GM21786 (cell line): ENCODE measurements around the gene TRIM67.
A peak's percentile ranks its signal among the peaks of the same experiment; 100 is the strongest.
"Not testable (repeated sequence)": the region's sequence is repeated elsewhere in the genome, so short reads cannot be mapped to it uniquely, and the experiment has no call there.

Experiments used
- ATAC-seq: cut with Tn5 transposase; IDR thresholded peaks from one replicate; pipeline ENCODE4 v1.9.1; 2021; ENCODE audit not compliant: unreplicated experiment

Gene TRIM67

DNA sequence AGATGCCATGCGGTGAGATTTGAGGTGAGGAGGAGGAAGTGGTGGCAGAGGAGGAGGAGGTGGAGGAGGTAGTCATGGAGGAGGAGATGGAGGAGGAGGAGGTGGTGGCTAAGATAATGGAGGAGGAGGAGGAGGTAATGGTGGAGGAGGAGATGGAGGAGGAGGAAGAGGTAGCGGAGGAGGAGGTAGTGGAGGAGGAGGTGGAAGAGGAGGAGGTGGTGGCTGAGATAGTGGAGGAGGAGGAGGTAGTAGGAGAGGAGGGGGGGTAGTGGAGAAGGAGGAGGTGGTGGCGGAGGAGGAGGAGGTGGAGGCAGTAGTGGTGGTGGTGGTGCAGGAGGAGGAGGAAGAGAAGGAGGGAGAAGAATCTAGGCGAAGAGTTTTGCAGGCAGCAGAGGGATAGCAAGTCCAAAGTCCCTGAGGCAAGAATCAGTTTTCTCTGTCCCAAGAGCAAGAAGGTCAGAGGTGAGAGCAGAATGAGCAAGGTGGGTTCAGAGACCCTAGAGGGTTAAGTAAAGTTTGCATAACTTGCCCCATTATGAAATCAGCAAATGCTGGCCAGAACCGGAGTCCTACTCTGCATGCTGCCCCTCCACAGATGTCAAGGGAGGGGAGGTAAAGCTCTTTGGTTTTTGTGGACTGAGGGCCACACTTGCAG lies 40.2 kb downstream of the TRIM67 start:
- no peak for ATAC-seq

DNA sequence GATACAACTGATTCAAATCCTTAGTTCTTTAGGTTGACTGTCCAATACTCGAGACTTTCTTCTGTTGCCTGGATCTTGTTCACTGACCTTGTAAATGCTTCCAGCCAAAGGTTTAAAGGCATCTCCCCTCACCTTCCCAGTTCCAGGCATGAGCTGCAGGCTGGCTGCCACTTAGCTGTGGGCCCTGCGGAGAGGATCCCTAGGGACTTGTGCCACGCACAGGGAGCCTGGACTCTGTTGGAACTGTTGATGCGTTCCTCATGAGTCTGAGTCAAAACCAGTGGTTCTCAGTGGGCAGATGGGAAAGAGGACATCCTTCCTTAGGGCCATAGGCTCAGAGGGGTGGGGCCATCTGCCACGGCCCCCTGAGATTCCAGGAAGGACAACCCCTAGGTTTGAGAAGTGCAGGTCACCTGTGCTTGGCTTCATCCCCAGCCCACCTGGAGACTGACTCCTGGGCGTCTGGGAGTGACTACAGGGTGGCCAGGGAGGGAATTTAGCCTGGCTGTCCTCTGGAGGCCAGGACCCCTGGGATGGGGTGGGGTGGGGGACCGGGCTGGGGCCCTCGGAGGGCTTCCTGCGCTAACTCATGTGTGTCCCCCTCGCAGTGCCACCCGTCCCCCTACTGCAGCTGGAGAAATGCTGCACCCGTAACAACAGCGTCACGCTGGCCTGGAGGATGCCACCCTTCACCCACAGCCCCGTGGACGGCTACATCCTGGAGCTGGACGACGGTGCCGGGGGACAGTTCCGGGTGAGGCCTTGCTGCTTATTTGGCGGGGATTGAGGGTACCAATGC lies 41.6 kb downstream of the TRIM67 start:
- no peak for ATAC-seq

DNA sequence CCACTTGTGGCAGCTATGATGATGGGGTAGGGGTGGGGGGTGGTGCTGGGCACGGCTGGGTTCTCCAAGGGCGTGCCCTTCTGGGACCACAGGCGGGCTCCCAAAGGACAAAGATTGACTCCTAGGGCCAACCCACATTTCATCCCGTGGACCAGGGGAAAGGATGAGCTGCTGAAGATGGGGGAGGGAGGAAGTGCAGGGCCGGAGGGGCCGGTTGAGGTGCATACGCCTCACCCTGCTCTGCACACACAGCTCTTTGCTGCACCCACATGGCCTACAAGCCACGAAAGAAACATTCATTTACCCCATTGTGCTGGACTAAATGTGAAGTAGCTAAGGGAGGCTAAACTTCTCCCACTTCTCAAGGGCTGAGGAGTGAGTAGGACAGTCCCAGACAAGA lies 45.0 kb downstream of the TRIM67 start:
- no peak for ATAC-seq

DNA sequence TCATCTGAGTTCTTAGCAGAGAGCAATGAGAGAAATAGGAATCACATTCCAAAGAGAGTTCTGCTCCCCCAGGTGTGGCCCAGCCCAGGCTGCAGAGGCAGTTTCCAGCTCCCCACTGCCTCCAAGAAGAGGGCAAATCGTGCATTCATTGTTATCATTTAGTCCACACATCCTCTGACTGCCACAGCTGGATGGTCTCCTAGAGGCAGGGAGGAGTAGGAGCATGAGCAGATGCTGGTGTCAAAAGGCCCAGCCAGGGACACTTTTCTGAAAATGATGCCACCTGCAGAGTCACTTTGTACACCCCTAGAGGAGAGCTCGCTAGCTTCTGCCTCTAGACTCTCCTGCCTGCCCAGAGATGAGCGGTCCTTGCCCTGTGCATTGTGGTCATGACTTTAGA lies 45.6 kb downstream of the TRIM67 start:
- ATAC-seq, result no peak

DNA sequence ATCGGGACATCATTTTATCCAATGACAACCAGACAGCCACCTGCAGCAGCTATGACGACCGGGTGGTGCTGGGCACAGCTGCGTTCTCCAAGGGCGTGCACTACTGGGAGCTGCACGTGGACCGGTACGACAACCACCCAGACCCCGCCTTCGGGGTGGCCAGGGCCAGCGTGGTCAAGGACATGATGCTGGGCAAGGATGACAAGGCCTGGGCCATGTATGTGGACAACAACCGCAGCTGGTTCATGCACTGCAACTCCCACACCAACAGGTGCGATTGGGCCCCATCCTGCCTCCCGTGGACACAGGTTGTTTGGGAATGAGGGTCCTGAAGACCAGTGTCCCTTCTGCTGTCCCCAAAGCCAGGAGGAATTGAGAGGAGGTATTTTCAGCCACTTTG lies 47.1 kb downstream of the TRIM67 start:
- no peak for ATAC-seq

DNA sequence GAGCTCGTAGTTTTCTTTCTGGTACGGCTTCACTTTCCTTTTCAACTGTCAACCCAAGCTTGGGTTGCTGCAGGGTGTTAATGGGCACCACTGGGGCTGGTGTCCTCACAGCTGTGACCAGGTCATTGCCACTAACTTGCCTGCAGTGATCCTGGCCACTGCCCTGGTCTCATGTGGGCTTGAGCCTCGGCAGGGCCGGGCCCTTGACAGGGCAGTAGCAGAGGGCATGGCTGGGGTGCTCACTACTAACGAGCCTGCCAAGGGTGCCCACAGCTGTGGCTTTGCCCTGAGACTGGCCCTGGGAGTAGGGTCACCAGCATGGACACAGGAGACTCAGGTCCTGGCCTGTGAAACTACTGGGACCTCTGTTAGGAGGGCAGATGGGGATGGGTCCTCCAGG lies 47.7 kb downstream of the TRIM67 start:
- ATAC-seq, result no peak

DNA sequence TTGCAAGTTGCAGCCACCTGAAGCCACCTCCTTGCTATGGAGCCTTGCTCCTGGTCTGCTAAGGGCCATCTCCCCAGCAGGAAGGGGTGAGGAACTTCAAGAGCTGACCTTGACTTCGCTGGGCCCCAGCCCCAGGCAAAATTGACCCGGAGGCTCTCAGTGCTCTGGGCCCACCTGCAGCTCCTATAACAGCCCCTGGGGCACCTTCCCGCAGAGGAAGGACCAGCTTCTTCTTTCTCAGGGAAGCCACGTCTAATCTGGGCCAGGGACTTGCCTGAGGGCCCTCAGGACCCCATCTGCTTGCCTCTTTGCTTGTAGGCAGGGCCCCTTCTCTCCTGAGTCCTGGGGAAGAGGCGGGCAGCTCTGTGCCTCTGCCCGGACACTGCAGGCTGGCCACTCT lies 48.3 kb downstream of the TRIM67 start:
- no peak for ATAC-seq

DNA sequence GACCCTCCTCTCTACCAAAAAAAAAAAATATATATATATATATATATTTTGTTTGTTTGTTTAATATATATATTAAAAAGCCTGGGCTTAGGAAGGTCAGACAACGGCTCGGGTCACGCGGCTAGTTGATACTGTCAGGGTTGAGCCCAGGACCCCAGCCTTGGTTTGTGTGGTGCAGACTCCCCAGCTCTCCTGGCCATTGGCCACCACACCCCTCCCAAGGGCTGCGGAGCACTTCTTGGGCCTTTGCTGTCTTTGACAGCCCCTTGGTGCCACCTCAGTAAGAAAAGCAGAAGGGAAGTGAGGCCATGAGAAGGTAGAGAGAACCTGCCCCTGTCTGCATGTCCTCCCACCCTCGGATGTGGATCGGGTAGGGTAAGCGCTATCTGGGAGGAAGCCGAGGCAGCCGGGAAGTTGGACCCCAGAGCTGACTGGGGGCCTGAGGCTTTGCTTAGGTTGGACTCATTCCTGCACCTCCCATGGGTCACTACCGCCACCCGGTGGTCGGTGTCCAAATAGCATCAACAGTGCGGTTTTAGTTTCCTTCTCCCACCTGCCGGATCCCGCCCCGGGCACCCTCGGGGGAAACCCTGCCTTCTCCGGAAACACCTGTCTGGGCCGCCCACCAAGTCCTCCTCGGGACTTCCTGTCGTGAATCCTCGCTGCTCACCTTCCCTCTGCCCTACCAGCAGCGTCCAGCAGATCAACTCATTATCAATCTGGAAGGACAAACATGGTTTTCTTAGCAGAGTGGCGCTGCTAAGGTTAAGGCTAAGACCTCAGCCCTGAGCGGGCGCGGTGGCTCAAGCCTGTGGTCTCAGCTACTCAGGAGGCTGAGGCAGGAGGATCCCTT lies 49.4 kb downstream of the TRIM67 start:
- peak; percentile 91 for ATAC-seq

DNA sequence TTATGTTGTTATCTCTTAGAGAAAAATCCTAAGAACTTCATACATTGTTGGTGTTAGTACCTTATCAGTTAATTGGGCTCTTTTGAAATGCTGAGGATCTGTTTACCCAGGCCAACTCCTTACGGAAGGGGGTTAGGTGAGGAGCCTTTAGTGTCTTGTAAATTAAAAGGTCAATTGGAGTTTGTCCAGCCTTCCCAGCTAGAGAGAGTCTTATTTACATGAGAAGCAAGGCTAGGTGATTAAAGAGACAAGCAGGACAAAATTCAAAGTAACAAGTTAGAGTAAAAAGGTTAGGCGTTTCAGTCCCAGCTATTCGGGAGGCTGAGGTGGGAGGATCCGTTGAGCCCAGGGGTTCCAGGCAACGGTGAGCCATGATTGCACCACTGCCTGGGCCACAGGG lies 50.4 kb downstream of the TRIM67 start:
- not testable (repeated sequence) for ATAC-seq

DNA sequence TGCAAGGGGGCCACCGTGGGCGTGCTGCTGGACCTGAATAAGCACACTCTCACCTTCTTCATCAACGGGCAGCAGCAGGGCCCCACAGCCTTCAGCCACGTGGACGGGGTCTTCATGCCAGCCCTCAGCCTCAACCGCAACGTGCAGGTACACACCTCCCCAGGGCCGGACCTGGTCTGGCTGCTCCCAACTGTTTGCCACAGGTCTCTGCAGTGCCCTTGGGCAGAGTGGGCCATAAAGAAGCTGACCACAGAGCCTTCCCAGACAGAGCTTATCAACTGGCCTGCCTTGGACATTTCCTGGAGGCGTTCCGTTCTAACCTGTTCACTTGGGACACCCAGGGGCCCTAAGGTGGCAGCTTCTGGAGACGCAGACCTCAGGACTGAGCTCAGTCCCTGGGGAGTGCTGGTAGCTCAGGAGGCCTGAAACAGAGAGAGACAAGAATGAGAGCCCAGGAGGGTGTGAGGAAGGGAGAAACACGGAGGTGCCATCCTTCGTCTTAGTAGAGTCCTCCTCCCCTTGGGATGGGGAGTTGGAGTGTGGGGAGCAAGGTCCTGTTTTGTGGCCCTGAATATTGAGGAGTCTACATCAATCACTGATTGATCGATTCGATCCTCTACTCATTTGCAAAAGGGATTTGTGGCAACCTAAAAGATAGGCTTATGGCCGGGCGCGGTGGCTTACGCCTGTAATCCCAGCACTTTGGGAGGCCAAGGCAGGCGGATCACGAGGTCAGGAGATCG lies 52.1 kb downstream of the TRIM67 start:
- ATAC-seq, result no peak

DNA sequence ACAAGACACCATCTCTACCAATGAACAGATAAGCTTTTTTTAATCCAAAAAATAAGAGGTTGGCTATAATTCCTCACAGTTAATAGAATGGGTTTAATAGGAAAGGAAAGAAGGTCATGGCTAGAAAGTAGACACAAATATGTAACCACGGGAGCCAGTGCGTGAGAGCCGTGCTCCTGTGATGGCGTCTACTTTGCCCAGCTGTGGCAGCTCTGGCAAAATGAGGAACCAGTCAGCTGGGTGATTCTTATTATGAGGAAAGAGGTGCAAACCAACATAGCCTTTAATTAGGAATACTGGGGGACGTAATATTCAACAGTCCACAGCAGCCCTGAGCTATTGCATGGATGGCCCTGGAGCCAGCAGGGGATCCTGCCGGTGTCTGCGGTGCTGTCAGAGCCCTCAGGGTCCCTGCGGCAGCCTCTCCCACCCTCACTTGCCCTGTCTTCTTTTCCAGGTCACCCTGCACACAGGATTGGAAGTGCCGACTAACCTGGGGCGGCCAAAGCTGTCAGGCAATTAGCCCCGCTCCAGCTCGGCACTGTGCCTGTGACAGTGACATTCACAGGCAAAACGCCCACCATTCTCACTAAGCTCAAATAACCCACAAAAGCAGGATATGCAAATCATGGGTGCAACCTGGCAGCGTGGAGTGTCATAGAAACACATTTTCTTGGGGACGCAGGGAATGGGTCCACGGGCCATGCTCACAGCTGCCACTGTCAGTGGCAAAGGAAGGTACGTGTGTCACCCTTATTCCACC lies 53.2 kb downstream of the TRIM67 start:
- no peak for ATAC-seq

DNA sequence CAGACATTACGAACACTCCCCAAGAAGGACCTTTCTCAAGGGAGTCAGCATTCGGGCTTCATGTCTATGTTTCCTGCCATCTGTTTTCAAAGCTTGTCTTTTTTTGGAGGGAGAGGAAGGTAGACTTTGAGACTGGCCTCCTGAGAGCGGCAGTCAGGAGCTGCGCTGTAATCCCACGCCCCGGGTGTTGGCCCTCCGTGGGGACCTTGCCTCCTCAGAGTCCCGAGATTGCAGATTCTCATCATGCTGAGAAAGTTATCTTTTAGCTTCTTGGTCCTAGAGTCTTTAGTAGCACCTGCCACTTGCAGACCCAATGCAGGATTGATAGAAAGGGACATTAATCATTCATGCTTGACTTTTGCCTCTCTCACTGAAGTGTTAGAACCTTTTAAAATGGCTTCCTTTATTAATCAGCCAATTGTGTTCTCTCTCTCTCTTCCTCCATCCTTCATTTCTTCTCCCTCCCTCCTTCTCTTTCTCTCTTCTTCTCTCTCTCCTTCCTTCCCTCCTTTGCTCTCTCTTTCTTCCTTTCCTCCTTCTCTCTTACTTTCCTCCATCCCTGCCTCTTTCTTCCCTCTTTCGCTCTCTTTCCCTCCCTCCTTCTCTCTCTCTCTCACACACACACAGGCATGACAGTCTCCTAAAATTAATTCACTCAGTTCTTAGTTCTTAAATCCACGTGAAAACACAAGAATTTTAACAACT lies 54.0 kb downstream of the TRIM67 start:
- no peak for ATAC-seq

DNA sequence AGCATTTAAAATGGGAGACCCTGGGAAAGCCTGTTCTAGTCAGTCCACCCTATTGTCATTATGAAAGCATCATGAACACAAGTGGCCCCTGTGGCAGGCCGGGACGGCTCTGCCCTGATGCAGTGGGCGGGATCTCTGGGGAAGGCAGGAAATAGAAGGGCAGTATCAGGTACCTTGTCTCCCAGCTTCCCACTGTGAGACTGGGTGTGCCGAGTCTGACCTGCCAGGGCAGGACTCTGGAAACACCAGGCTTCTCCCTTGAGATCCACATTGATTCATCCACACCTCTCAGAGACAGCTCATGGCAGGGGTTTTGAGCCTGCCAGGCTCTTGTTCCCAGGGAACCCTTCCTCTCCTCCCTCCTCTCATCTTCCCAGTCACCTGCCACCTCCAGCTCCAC lies 54.6 kb downstream of the TRIM67 start:
- ATAC-seq, result no peak

DNA sequence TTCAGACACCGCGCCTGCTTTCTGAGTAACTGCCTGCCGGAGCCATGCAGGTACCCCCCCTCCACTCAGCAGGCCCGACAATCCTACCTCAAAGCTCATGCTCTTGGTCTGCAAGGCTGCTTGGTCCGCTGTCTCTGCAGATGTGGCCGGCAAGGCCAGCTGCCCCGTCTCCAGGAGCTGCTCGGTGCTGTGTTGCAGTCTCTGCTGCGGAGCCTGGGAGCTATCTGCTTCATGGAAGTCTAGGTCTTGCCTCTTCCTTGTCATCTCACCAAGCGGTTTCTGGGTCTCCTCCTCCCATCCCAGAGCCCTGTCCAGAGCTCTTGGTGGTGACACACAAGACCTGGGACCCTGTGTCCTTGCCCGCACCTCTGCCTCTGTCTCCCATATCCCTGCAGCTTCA lies 55.2 kb downstream of the TRIM67 start:
- ATAC-seq, result no peak

DNA sequence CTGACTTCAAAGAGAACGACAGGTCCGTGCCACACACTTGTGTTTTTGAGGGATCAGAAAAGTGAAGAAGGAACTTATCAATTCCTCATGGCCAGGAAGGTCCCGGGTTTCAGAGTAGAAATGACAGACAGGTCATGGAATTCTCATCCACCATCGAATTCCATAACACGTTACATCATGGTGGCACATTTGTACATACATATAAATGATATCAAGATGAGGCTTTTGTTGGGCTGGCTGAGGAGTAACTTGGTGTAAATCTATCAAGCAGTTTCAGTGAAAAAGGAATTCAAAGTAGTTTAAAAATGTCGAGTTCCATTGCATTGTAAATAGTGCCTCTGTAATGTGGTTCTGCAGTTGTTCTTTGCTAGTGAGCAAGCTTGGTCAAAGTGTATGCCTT lies 56.2 kb downstream of the TRIM67 start:
- ATAC-seq, result no peak

DNA sequence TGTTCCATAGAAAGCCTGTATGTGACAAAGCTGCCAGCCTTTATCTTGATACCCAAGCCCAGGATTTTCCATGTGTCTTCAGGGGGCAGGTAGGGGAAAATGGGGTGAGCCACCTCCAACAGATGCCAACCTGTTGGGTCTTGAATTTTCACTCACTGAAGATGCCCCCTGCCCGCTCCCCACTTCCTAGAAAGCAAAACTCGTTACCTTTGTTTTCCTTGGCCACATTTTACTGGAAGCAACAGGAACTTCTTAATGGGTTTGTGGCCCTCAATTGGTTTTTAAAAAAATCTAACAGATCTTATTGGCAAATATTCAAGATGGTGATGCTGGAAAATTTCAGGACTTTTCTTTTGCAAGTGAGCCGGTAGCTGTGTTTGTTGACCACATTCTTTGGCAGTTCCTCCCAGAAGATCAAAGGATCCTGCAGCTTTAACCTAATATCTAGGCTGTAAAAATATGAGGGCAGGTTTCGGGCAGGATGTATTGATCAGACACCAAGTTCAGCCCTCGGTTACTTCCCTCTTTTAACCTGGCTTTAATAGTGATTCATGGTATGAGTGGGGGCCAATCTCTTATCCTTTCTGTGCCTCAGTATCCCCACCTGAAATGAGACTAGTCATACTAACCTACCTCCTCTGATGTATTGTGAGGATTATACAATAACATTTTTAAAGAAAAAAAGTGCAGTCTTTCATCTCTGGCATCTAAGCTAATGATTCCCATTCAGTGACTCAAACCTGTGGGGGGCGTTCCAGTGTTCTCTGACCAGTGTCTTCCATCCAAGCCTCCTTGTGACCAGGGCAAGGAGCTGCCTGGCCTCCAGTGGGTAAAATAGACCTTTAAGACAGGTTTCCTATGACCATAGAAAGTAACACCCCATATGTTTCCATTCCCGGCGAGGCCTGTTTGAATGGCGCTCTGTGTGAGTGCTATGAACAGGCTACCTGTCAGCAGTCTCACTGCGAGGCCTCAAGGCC lies 57.9 kb downstream of the TRIM67 start:
- no peak for ATAC-seq

DNA sequence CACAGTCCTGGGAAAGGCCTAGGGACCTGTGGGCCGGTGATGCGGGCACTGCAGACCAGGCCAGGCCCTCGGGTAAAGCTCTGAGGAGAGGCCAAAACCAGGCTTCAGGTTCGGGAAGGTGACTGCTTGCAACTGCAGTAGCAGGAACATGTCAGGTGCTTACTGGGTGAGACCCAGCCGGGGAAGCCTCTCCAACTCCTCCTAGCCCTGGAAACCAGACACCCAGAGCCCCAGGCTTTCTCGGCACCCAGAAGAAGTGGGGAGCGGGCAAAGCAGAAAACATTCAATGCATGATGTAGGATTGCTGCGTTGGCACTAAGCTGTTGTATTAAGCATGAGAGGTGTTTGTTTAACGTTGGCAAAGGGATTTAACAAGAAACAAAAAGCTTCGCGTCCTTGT lies 58.9 kb downstream of the TRIM67 start:
- ATAC-seq, result no peak

DNA sequence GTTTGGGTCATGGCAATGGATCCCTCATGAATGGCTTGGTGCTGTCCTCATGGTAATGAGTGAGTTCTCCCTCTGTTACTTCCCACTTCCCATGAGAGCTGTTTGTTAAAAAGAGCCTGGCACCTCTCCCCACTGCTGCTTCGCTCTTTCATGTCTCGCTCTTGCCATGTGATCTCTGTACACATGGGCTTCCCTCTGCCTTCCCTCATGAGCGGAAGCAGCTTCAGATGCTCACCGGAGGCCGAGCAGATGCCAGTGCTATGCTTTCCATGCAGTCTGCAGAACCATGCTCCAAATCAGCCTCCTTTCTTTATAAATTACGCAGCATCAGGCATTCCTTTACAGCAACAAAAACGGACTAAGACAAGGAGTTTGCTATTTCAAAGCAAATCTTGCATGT lies 64.3 kb downstream of the TRIM67 start:
- no peak for ATAC-seq

DNA sequence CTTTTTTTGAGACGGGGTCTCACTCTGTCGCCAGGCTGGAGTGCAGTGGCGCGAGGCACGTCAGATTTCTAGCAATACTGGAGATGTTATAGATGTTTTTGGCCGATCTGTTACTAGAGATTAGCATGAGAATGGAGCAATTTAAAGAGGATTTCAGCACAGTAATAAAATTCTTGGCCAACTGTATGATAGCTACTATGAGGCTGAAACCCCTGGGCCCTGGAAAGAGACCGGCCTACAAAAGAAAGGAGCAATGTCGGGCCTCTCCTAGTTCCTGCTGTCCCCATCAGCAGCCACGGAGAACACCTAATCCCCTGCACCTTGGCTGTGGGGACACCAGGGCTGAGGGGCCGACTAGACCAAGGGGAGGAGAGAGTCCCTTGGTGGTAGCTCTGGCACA lies 69.7 kb downstream of the TRIM67 start:
- no peak for ATAC-seq
